GM12864 (cell line): ENCODE measurements around the gene SERP2.

ENCODE experiments used
- DNase-seq: peaks from one replicate; pipeline ENCODE4 v3.0.0-alpha.2; 2011; ENCODE audit warnings: low read depth
- H3K4me3 ChIP-seq: 2 replicates; pipeline ENCODE4 v1.5.1; 2011; ENCODE audit warnings: mild to moderate bottlenecking, low read depth, low read length, control low read depth
- CTCF ChIP-seq: IDR thresholded peaks from 2 replicates; pipeline ENCODE4 v1.5.1; 2011; ENCODE audit warnings: low read depth, mild to moderate bottlenecking, moderate library complexity, low read length, control low read depth, inconsistent platforms; ENCODE audit errors: missing control alignments

The SERP2 gene

GRCh38 chr13:44334751-44335150 is 38.9 kb upstream of the SERP2 start:
- no peak for TF ChIP-seq CTCF
- DNase-seq: no peak
- H3K4me3 ChIP-seq: no peak overlapping the region

GRCh38 chr13:44336934-44337333 is 36.7 kb upstream of the SERP2 start:
- no peak overlapping the region for H3K4me3 ChIP-seq
- DNase-seq: no peak
- TF ChIP-seq CTCF: no peak

GRCh38 chr13:44337581-44337980 is 36.0 kb upstream of the SERP2 start:
- DNase-seq: no peak
- no peak for TF ChIP-seq CTCF

GRCh38 chr13:44340508-44340907 is 33.1 kb upstream of the SERP2 start:
- H3K4me3 ChIP-seq: no peak overlapping the region
- no peak for TF ChIP-seq CTCF
- DNase-seq: no peak

More at GRCh38 chr13:44337581-44337980, 36.0 kb upstream of the SERP2 start:
- H3K4me3 ChIP-seq: no peak overlapping the region

GRCh38 chr13:44342741-44343140 is 30.9 kb upstream of the SERP2 start:
- no peak for DNase-seq
- no peak overlapping the region for H3K4me3 ChIP-seq
- no peak for TF ChIP-seq CTCF

- DNase-seq: no peak
- no peak overlapping the region for H3K4me3 ChIP-seq
- no peak for TF ChIP-seq CTCF
Observed at GRCh38 chr13:44346534-44346933, 27.1 kb upstream of the SERP2 start.

GRCh38 chr13:44347301-44347700 is 26.3 kb upstream of the SERP2 start:
- H3K4me3 ChIP-seq: no peak overlapping the region
- TF ChIP-seq CTCF: no peak
- no peak for DNase-seq
